SK-MEL-5 (cell line): ENCODE measurements around the gene CHST9. TPM values are rescaled to one million over a fixed set of nuclear protein-coding genes. Genes with fewer than 3 reads are reported as not detected.
"Not testable (repeated sequence)": the region's sequence is repeated elsewhere in the genome, so short reads cannot be mapped to it uniquely, and the experiment has no call there.

Experiments
- DNase-seq: peaks from one replicate; pipeline ENCODE4 v3.0.0-alpha.2; 2016; ENCODE audit warnings: low read depth, low spot score
- in situ Hi-C: cut with HindIII; loops from 2 replicates; pipeline ENCODE4 v1.10.0; 2016; ENCODE audit warnings: low sequenced_read_pairs, high pct_unique_total_duplicates, low pct_unique_long_range_greater_than_20kb
- total RNA-seq: library from RNA; depleted of rRNA; stranded (reverse); fragments of >200 nt; shearing (Covaris generic); gene quantifications from 2 replicates; pipeline ENCODE4 v1.2.3, GENCODE V29; 2014

CHST9 gene
- total RNA-seq, 1 experiment from 2014 or later, result not detected

- in situ Hi-C loops, result no loop called here
- DNase-seq, result no peak
Measured at GRCh38 chr18:26978812-26979341, 206.2 kb downstream of the CHST9 start.

- in situ Hi-C loops, result no loop called here
- no peak for DNase-seq
Measured at GRCh38 chr18:26977781-26978180, 207.3 kb downstream of the CHST9 start.

GRCh38 chr18:26976206-26976605 is 208.9 kb downstream of the CHST9 start:
- in situ Hi-C loops, result no loop called here
- DNase-seq, result no peak

GRCh38 chr18:26972549-26972948 is 212.6 kb downstream of the CHST9 start:
- in situ Hi-C loops, DNase-seq: not testable (repeated sequence)

GRCh38 chr18:26971409-26971808 is 213.7 kb downstream of the CHST9 start:
- in situ Hi-C loops, result no loop called here
- no peak for DNase-seq

GRCh38 chr18:26970637-26971036 is 214.5 kb downstream of the CHST9 start:
- in situ Hi-C loops, result no loop called here

GRCh38 chr18:26965206-26965605 is 219.9 kb downstream of the CHST9 start:
- in situ Hi-C loops, result no loop called here
- no peak for DNase-seq

More at GRCh38 chr18:26970637-26971036, 214.5 kb downstream of the CHST9 start:
- DNase-seq, result no peak

GRCh38 chr18:26963292-26963691 is 221.8 kb downstream of the CHST9 start:
- in situ Hi-C loops, result no loop called here
- DNase-seq, result peak; percentile 41

- DNase-seq, result no peak
- in situ Hi-C loops, result no loop called here
Measured at GRCh38 chr18:26961839-26962238, 223.3 kb downstream of the CHST9 start.

- peak; percentile 20 for DNase-seq
- in situ Hi-C loops, result no loop called here
Measured at GRCh38 chr18:26960911-26961310, 224.2 kb downstream of the CHST9 start.

- DNase-seq, result no peak
- in situ Hi-C loops, result no loop called here
Measured at GRCh38 chr18:26956863-26957262, 228.2 kb downstream of the CHST9 start.

GRCh38 chr18:26948703-26949102 is 236.4 kb downstream of the CHST9 start:
- no peak for DNase-seq
- in situ Hi-C loops, result no loop called here

- no peak for DNase-seq
- in situ Hi-C loops, result no loop called here
Measured at GRCh38 chr18:26943906-26944305, 241.2 kb downstream of the CHST9 start.

GRCh38 chr18:26941584-26941983 is 243.5 kb downstream of the CHST9 start:
- in situ Hi-C loops, result no loop called here
- DNase-seq, result no peak

GRCh38 chr18:26940744-26941398 is 244.2 kb downstream of the CHST9 start:
- in situ Hi-C loops, result no loop called here
- DNase-seq, result no peak

- no peak for DNase-seq
- in situ Hi-C loops, result no loop called here
Measured at GRCh38 chr18:26931659-26932058, 253.4 kb downstream of the CHST9 start.

GRCh38 chr18:26930630-26931029 is 254.5 kb downstream of the CHST9 start:
- in situ Hi-C loops, result no loop called here
- DNase-seq, result no peak

GRCh38 chr18:26928670-26929313 is 256.3 kb downstream of the CHST9 start:
- DNase-seq, result no peak
- in situ Hi-C loops, result no loop called here

GRCh38 chr18:26927822-26928221 is 257.3 kb downstream of the CHST9 start:
- in situ Hi-C loops, DNase-seq: not testable (repeated sequence)
